Panc1 (cell line): ENCODE results near the gene SNX13. TPM values are rescaled to one million over a fixed set of nuclear protein-coding genes. Genes with fewer than 3 reads are reported as not detected.
"Not testable (repeated sequence)": the region's sequence is repeated elsewhere in the genome, so short reads cannot be mapped to it uniquely, and the experiment has no call there.

ENCODE experiments used
- ATAC-seq: fragments of 200-7000 bp; cut with Tn5 transposase; 2 replicates; pipeline ENCODE4 v1.9.1; 2020; ENCODE audit warnings: mild to moderate bottlenecking, moderate library complexity
- BruUV-seq: library from RNA; stranded (reverse); fragments of 400-500 nt; replicated peaks from 2 replicates; lab custom pipeline; 2021; lab: Mats Ljungman, UMichigan
- CTCF ChIA-PET: fragments of 300-600 bp; sonication (Branson Sonifier 250); formaldehyde crosslinking; loops from one replicate; lab custom pipeline; 2022; ENCODE audit warnings: antibody characterized with exemption; lab: Charles Lee
- POLR2A ChIA-PET: fragments of 300-600 bp; sonication (Branson Sonifier 250); formaldehyde crosslinking; loops from one replicate; lab custom pipeline; 2022; ENCODE audit warnings: antibody characterized with exemption; lab: Charles Lee
- DNase-seq: peaks from one replicate; pipeline ENCODE4 v3.0.0-alpha.2; 2010; ENCODE audit warnings: low read depth, low spot score
- H3K27ac ChIP-seq: 2 replicates; pipeline ENCODE4 v1.5.1; 2011; ENCODE audit warnings: mild to moderate bottlenecking, low read length, inconsistent platforms
- H3K27me3 ChIP-seq: fragments of 200-500 bp; sonication (Bioruptor generic); 2 replicates; pipeline ENCODE4 v1.6.0; 2014; ENCODE audit warnings: low read length, inconsistent platforms; ENCODE audit not compliant: control insufficient read depth, insufficient read depth
- H3K36me3 ChIP-seq: fragments of 200-500 bp; sonication (Bioruptor generic); 2 replicates; pipeline ENCODE4 v1.5.1; 2014; ENCODE audit warnings: inconsistent platforms, mild to moderate bottlenecking, low read length, moderate library complexity; ENCODE audit not compliant: control insufficient read depth, insufficient read depth
- H3K4me1 ChIP-seq: 2 replicates; pipeline ENCODE4 v1.5.1; 2011; ENCODE audit warnings: inconsistent platforms, mild to moderate bottlenecking, low read length, moderate library complexity; ENCODE audit not compliant: control insufficient read depth, insufficient read depth
- H3K4me3 ChIP-seq, 2 experiments: 2 replicates each; pipeline ENCODE4 v1.5.1; 2011 to 2012; ENCODE audit warnings: low read depth in 2 of 2, low read length in 2 of 2, mild to moderate bottlenecking in 2 of 2, inconsistent platforms in 1 of 2, moderate library complexity in 1 of 2
- H3K9me3 ChIP-seq: fragments of 200-500 bp; sonication (Bioruptor generic); 2 replicates; pipeline ENCODE4 v1.5.1; 2014; ENCODE audit warnings: low read depth, mild to moderate bottlenecking, inconsistent platforms, low read length, moderate library complexity; ENCODE audit not compliant: control insufficient read depth, insufficient read depth
- POLR2AphosphoS5 ChIP-seq: IDR thresholded peaks from 2 replicates; pipeline ENCODE4 v1.6.1; 2012; ENCODE audit warnings: mild to moderate bottlenecking, low read depth, low read length, moderate library complexity
- SIN3A ChIP-seq: IDR thresholded peaks from 2 replicates; pipeline ENCODE4 v1.6.1; 2012; ENCODE audit warnings: low read depth, mild to moderate bottlenecking, low read length, moderate library complexity, borderline replicate concordance; ENCODE audit not compliant: insufficient read depth
- TCF7L2 ChIP-seq: IDR thresholded peaks from 2 replicates; pipeline ENCODE4 v1.6.1; 2011; ENCODE audit warnings: mild to moderate bottlenecking, low read depth, low read length, inconsistent platforms
- in situ Hi-C: cut with HindIII; loops from 2 replicates; pipeline ENCODE4 v1.10.0; 2016; ENCODE audit warnings: low sequenced_read_pairs, low pct_unique_long_range_greater_than_20kb
- intact Hi-C: fragments of 100-400 bp; cut with micrococcal nuclease; formaldehyde crosslinking; loops from one replicate; pipeline ENCODE4 v1.10.0; 2022; ENCODE audit not compliant: unreplicated experiment
- total RNA-seq: library from RNA; stranded (reverse); gene quantifications from one replicate; pipeline ENCODE4 v1.2.1, GENCODE V29; 2021; ENCODE audit not compliant: unreplicated experiment
- TF ChIP-seq, protein P1 (sequence below), 2 experiments: IDR thresholded peaks; 2 replicates each; pipeline ENCODE4 v1.6.1; 2011 to 2012; ENCODE audit warnings: low read depth in 2 of 2, control low read depth in 1 of 2, low read length in 1 of 2, mild to moderate bottlenecking in 1 of 2, moderate library complexity in 1 of 2; ENCODE audit not compliant: insufficient read depth in 1 of 2
- TF ChIP-seq, protein P2 (sequence below): fragments of 450-650 bp; IDR thresholded peaks from 2 replicates; pipeline ENCODE4 v1.5.1; 2017; ENCODE audit warnings: mild to moderate bottlenecking

Gene SNX13
- total RNA-seq, 1 experiment from 2014 or later = 53.3 TPM

DNA sequence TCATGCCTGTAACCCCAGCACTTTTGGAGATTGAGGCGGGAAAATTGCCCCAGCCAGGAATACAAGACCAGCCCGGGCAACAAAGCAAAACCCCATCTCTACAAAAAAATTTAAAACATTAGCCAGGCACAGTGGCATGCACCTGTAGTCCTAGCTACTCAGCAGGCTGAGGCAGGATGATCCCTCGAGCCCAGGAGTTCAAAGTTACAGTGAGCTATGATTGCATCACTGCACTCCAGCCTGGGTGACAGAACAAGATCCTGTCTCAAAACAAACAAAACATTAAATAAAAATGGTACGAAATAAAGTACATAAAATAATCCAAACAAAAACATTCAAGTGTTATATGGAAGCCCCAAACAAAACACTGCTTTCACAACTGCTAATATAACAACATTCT is 125.0 kb downstream of the SNX13 start:
- Histone ChIP-seq H3K9me3 (no peaks in the 10 kb centered on the region), H3K4me1 (no peaks in the 10 kb centered on the region), H3K27me3 (no peaks in the 10 kb centered on the region), H3K36me3 (peaks cover 4% of the 10 kb centered on the region; the same call in 1 of the 2 replicates), H3K4me3 (no peak overlapping the region), H3K27ac (no peak overlapping the region)
- ATAC-seq (no peak), DNase-seq (no peak)
- CTCF ChIA-PET = interaction anchor here (0.5 kb wide), 1 partner anchor 127 kb away, joined by 3 read pairs; no protein-coding TSS in a partner anchor
- TF ChIP-seq SIN3A (no peak), POLR2AphosphoS5 (no peak), TCF7L2 (no peak)
- TF ChIP-seq, protein P1, sequence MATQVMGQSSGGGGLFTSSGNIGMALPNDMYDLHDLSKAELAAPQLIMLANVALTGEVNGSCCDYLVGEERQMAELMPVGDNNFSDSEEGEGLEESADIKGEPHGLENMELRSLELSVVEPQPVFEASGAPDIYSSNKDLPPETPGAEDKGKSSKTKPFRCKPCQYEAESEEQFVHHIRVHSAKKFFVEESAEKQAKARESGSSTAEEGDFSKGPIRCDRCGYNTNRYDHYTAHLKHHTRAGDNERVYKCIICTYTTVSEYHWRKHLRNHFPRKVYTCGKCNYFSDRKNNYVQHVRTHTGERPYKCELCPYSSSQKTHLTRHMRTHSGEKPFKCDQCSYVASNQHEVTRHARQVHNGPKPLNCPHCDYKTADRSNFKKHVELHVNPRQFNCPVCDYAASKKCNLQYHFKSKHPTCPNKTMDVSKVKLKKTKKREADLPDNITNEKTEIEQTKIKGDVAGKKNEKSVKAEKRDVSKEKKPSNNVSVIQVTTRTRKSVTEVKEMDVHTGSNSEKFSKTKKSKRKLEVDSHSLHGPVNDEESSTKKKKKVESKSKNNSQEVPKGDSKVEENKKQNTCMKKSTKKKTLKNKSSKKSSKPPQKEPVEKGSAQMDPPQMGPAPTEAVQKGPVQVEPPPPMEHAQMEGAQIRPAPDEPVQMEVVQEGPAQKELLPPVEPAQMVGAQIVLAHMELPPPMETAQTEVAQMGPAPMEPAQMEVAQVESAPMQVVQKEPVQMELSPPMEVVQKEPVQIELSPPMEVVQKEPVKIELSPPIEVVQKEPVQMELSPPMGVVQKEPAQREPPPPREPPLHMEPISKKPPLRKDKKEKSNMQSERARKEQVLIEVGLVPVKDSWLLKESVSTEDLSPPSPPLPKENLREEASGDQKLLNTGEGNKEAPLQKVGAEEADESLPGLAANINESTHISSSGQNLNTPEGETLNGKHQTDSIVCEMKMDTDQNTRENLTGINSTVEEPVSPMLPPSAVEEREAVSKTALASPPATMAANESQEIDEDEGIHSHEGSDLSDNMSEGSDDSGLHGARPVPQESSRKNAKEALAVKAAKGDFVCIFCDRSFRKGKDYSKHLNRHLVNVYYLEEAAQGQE (IDR thresholded peaks at IDR 0.05; ENCODE audit: insufficient read depth in 1 of 2, low read depth in 2 of 2, low read length in 1 of 2) = no peak
- TF ChIP-seq, protein P2, sequence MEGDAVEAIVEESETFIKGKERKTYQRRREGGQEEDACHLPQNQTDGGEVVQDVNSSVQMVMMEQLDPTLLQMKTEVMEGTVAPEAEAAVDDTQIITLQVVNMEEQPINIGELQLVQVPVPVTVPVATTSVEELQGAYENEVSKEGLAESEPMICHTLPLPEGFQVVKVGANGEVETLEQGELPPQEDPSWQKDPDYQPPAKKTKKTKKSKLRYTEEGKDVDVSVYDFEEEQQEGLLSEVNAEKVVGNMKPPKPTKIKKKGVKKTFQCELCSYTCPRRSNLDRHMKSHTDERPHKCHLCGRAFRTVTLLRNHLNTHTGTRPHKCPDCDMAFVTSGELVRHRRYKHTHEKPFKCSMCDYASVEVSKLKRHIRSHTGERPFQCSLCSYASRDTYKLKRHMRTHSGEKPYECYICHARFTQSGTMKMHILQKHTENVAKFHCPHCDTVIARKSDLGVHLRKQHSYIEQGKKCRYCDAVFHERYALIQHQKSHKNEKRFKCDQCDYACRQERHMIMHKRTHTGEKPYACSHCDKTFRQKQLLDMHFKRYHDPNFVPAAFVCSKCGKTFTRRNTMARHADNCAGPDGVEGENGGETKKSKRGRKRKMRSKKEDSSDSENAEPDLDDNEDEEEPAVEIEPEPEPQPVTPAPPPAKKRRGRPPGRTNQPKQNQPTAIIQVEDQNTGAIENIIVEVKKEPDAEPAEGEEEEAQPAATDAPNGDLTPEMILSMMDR = no peak
- POLR2A ChIA-PET = no interaction called here
- intact Hi-C loops = no loop called here
- in situ Hi-C loops = no loop called here
- BruUV-seq = no TSS peak

DNA sequence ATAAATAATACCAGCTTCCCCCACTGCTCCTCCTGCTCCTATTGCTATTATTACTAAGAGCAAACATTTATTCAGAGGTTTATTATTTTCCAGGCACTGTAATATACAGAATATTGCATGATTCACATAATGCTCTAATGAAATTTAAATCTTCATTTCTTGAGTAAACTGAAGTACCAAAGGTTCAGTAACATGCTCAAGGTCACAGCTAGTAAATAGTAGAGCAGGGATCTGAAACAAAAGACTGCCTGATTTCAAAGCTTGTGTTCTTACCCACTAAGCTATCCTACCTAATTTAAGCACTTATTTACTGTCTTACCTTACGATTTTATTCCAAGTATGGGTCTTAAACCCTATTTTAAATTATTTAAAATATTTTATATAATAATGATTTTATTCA is 126.2 kb downstream of the SNX13 start:
- Histone ChIP-seq H3K4me3 (no peak overlapping the region), H3K27ac (no peak overlapping the region), H3K9me3 (no peaks in the 10 kb centered on the region), H3K36me3 (no peaks in the 10 kb centered on the region; the same call in 1 of the 2 replicates), H3K27me3 (no peaks in the 10 kb centered on the region), H3K4me1 (no peaks in the 10 kb centered on the region)
- intact Hi-C loops (no loop called here), in situ Hi-C loops (no loop called here)
- POLR2A ChIA-PET = no interaction called here
- DNase-seq = no peak
- no TSS peak for BruUV-seq
- no peak for ATAC-seq
- CTCF ChIA-PET = no interaction called here
- TF ChIP-seq, protein P1 (IDR thresholded peaks at IDR 0.05; ENCODE audit: insufficient read depth in 1 of 2, low read depth in 2 of 2, low read length in 1 of 2) = no peak
- TF ChIP-seq, protein P2 = no peak
- TF ChIP-seq SIN3A (no peak), TCF7L2 (no peak), POLR2AphosphoS5 (no peak)

DNA sequence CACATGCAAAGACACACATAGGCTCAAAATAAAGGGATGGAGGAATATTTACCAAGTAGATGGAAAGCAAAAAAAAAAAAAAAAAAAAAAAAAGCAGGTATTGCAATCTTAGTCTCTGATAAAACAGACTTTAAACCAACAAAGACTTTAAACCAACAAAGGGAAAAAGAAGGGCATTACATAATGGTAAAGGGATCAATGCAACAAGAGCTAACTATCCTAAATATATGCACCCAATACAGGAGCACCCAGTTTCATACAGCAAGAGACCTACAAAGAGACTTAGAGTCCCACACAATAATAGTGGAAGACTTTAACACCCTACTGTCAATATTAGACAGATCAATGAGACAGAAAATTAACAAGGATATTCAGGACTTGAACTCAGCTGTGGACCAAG is 131.1 kb downstream of the SNX13 start:
- H3K4me1 ChIP-seq, H3K4me3 ChIP-seq, CTCF ChIA-PET, DNase-seq, H3K36me3 ChIP-seq, H3K27me3 ChIP-seq, H3K27ac ChIP-seq, H3K9me3 ChIP-seq, ATAC-seq, in situ Hi-C loops, BruUV-seq, intact Hi-C loops: not testable (repeated sequence)
- POLR2A ChIA-PET = interaction anchor here (0.7 kb wide), 2 partner anchors 277 to 1685 kb away, joined by 3 to 5 read pairs; no protein-coding TSS in a partner anchor
